DMS53 (cell line): Measurements from ENCODE around the gene ACOT8.

Experiments used
- DNase-seq: peaks from one replicate; lab custom pipeline; 2025; lab: John Stamatoyannopoulos, UW

Gene ACOT8

DNA sequence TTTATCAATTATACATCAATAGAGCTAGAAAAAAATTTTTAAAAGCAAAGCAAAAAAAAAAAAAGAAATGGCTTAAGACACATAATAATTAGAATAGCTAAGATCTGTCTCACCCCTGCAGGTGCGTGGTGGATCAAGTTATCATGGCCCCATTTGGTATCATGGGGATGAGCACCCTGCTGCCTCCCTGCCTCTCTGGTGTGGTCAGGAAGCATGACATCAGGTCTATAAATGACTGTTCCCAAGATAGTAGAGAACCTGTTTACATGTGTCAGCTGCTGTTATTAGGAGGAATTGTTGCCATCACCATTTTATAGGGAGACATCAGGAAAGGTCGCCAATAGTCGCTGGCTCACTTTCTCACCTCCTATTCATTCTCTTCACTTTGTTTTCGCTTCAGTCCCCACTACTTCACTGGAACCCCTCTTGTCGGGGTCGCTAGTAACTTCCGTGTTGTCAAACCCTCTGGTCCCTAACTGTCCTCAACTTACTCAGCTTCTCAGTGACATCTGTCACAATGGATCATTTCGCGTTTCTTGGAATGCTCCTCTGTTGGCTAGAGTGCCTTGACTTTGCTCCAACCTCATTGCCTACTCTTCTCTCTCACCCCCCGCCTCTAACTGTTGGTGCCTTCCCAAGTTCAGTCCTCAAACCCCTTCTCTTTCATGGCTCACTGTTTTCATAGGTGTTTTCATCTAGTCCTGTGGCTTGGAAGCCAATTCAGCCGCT, 60.7 kb downstream of the ACOT8 start:
- no peak for DNase-seq

DNA sequence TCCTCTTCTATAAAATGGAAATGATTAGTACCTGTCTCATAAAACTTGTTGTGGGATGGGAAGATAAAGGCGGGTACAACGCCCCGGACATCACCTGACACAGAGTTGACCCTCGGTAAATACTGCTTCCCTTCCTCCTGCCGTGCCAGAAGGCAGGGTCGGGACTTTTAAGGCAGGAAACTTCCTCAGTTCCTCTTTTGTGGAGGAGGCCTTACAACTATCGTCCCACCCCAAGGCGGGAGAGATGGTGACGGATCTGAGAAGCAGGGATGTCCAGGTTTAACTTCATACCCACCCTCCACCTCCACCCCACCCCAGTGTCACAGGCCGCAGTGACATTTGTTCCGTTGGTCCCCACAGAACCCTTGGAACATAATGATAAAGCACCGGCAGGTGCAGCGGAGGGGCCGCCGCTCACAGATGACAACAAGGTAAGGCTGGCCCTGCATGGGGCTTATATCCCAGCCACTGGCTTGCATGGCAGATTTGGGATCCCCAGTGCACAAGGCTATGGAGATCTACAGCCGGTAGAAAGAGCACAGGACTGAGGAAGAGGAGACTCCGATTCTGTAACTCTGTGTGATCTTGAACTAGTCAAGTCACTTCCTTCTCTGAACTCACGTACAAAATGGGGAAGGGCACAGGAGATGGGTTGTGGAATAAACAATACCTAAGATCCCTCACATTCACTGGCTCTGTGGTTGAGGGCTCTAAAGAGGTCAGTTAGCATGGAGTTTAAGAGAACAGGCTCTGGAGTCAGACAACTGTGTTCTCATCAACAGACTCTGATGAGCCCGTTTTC, 64.7 kb downstream of the ACOT8 start:
- DNase-seq = peak; percentile 52
